HG03103 (cell line): ENCODE data around the gene SUCNR1.
"Not testable (repeated sequence)": the region's sequence is repeated elsewhere in the genome, so short reads cannot be mapped to it uniquely, and the experiment has no call there.

Experiments
- ATAC-seq: cut with Tn5 transposase; IDR thresholded peaks from one replicate; pipeline ENCODE4 v1.9.1; 2021; ENCODE audit warnings: low read depth; ENCODE audit not compliant: unreplicated experiment

SUCNR1 gene

GRCh38 chr3:151873398-151873797 lies at the start of gene SUCNR1:
TSS of gene SUCNR1 (plus strand) at chr3:151873643. CDS start at chr3:151879893, 6,250 bp downstream.
- no peak for ATAC-seq

- ATAC-seq: no peak
These were observed 45.6 kb upstream of the SUCNR1 start for GRCh38 chr3:151827816-151828215.

- ATAC-seq: no peak
These were observed 37.5 kb upstream of the SUCNR1 start for GRCh38 chr3:151835751-151836525.

GRCh38 chr3:151837057-151837456 lies 36.4 kb upstream of the SUCNR1 start:
- no peak for ATAC-seq

GRCh38 chr3:151838574-151839312 lies 34.7 kb upstream of the SUCNR1 start:
- peak; percentile 72 for ATAC-seq

- ATAC-seq: no peak
These were observed 34.2 kb upstream of the SUCNR1 start for GRCh38 chr3:151839313-151839631.

- no peak for ATAC-seq
These were observed 31.6 kb upstream of the SUCNR1 start for GRCh38 chr3:151841801-151842200.

- ATAC-seq: no peak
These were observed 30.2 kb upstream of the SUCNR1 start for GRCh38 chr3:151843275-151843674.

- no peak for ATAC-seq
These were observed 28.0 kb upstream of the SUCNR1 start for GRCh38 chr3:151845306-151845905.

- not testable (repeated sequence) for ATAC-seq
These were observed 23.4 kb upstream of the SUCNR1 start for GRCh38 chr3:151850065-151850464.

GRCh38 chr3:151852074-151852811 lies 21.2 kb upstream of the SUCNR1 start:
- ATAC-seq: no peak

GRCh38 chr3:151856118-151856517 lies 17.3 kb upstream of the SUCNR1 start:
- ATAC-seq: no peak

GRCh38 chr3:151856641-151857040 lies 16.8 kb upstream of the SUCNR1 start:
- no peak for ATAC-seq

GRCh38 chr3:151859233-151859673 lies 14.2 kb upstream of the SUCNR1 start:
- no peak for ATAC-seq

GRCh38 chr3:151859905-151860304 lies 13.5 kb upstream of the SUCNR1 start:
- ATAC-seq: no peak

- ATAC-seq: no peak
These were observed 9.8 kb upstream of the SUCNR1 start for GRCh38 chr3:151863611-151864010.

- ATAC-seq: no peak
These were observed 8.9 kb upstream of the SUCNR1 start for GRCh38 chr3:151864423-151865101.

GRCh38 chr3:151866711-151867410 lies 6.6 kb upstream of the SUCNR1 start:
- ATAC-seq: no peak

GRCh38 chr3:151867666-151868065 lies 5.8 kb upstream of the SUCNR1 start:
- no peak for ATAC-seq

GRCh38 chr3:151869181-151869580 lies 4.3 kb upstream of the SUCNR1 start:
- no peak for ATAC-seq
